Measurements from ENCODE around the gene CUX1. TPM values are rescaled to one million over a fixed set of nuclear protein-coding genes. Genes with fewer than 3 reads are reported as not detected.
A peak's percentile ranks its signal among the peaks of the same experiment; 100 is the strongest.
"Not testable (repeated sequence)": the region's sequence is repeated elsewhere in the genome, so short reads cannot be mapped to it uniquely, and the experiment has no call there.

Gene CUX1
- total RNA-seq, 1 donor from 2014 or later: 46.5 TPM

DNA sequence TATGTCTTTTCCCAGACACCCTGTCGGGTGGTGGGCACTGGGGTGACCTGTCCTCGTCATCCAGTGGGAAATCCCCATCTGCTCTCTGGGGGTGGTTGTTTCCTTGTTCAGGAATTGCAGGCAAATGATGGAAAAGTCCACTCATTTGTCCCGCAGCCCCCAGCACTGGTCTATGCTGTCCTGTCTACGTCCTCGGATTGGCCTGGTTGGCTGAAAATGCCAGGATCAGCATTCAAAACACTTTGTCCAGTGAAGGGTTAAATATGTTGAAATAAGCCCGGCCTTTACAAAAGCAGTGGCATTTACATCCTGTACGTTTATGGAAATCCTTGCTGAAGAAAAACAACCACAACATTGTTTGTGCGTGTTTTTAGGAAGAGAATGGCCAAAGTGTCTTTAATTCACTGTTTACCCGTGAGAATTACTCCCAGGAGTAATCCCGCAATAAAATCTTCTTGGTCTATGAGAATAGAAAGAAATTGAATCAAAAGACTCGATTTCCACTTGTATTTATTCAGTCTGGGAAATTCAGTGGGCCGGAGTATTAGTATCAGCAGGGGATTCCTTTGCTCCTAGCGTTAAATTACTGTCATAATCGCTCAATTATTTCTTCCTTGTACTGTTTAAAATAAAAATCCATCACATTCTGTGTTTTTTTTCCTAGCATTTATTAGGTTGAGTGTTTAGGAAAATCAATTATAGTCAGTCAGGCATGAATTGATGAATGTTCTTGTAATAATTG is 352.4 kb downstream of the CUX1 start:
- DNase-seq (ENCODE audit: low read depth): no peak

DNA sequence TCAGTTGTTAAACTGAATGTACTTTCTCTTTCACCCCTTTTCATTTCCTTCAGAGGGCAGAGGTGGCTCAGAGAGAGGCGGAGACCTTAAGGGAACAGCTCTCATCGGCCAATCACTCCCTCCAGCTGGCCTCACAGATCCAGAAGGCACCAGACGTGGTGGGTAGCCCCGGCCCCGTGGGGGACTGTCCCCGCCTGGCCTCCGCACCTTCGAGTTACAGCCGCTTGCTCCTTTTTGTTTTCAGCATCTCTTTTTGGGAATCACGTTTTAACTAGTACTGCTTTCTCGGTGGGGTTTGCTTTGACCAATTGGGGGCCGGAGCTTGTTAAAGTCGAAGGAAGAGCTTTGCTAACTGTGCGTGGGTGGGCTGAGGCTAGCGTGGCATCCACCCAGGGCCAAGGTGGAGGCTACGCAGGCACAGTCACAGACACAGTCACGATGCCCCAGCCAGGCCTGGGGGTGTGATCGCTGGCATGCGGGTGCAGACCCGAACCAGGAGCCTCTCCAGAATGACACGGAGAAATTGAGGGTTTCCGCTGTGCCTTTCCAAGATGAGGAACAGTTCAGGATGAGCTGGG is 353.1 kb downstream of the CUX1 start:
- no peak for DNase-seq (ENCODE audit: low read depth)

DNA sequence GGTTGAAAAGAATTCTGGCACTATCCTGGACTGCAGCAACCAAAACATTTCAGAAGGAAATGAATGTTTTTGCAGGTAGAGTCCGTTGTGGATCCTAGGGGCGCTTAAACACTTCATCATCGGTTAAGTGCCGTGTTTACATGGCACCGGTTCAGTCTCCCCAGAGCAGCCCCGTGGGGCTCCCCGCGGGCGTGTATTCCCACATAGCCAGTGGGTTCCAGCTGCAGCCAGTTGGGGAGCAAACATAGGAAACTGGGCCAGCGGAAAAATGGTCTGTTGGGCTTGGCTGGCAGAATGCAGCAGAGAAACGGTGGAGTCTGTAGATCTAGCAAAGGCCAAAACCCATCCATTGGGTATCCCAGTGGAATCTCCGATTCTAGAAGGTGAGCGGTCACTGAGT is 356.2 kb downstream of the CUX1 start:
- no peak for DNase-seq (ENCODE audit: low read depth)

DNA sequence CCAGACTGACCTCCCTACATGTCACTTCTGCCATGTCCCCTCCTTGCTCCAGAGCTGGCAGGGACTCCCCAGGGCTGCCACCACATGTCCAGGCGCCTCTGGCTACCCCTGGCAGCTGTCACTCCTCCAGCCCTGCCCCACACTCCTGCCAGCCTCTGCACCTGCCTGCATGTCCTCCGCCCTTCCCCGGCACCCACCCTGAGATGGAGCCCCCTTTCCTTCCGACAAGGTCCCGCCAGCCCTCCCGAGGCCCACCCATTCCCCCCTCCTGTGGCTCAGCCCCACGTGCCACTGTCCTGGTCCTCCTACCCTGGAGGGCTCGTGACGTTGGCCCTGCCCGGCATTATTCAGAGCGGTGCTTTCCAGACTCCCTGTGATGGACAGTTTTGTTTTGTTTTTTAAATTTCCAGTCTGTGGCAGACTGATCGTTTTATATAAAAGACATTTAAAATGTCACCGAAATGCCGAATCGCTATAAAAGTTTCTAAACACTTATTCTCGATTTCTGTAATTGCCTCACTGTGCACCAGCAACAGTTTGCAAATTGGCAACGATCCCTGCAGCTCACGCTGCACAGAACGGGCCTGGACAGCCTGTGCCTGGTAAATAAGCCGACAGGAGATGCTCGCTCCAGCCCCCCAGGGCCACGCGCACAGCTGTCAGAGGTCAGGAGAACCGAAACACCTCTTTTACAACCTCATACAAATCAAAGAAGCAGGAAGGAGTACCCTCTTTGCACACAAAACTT is 358.2 kb downstream of the CUX1 start:
- DNase-seq (ENCODE audit: low read depth): peak; percentile 31

DNA sequence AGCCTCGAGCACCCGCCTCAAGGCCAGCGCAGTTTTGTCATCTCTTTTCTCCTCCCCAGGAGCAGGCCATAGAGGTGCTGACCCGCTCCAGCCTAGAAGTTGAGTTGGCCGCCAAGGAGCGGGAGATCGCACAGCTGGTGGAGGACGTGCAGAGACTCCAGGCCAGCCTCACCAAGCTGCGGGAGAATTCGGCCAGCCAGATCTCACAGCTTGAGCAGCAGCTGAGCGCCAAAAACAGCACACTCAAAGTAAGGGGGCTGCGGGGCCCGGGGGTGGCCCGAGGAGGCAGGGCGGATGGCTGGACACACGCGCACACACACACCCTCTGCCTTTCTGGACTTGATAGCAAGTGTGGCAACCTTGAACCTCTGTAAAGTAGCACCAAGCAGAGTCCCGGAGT is 361.0 kb downstream of the CUX1 start:
- no peak for DNase-seq (ENCODE audit: low read depth)

DNA sequence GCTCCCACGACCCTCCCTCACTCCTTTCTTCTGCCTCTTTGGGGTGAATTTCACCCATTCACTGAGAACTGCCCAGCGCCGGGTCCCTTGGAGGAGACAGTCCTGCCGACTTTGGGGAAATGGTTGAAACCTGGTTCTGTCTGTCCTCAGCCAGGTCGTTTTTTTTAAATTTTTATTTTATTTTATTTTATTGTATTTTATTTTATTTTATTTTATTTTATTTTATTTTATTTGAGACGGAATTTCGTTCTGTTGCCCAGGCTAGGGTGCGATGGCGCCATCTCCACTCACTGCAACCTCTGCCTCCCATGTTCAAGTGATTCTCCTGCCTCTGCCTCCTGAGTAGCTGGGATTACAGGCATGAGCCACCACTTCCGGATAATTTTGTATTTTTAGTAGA is 363.3 kb downstream of the CUX1 start:
- DNase-seq (ENCODE audit: low read depth): no peak

DNA sequence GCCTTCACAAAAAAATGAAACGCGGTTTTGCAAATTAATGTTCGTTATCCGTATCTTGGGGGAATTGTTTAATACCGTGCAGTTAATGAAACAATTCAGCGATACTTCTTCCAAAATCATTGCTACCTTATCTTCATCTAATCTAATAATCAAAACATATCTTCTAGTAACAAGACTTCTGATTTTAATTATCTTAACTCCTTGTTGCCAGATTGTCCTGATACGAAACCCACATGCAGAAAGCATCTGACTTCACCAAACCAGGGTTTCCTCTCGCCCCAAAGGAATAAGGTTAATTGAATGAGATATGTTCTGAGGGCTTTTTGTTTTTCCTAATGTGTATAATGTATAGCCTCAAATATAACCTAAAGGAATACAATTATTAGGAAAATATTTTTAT is 364.1 kb downstream of the CUX1 start:
- DNase-seq (ENCODE audit: low read depth): no peak

DNA sequence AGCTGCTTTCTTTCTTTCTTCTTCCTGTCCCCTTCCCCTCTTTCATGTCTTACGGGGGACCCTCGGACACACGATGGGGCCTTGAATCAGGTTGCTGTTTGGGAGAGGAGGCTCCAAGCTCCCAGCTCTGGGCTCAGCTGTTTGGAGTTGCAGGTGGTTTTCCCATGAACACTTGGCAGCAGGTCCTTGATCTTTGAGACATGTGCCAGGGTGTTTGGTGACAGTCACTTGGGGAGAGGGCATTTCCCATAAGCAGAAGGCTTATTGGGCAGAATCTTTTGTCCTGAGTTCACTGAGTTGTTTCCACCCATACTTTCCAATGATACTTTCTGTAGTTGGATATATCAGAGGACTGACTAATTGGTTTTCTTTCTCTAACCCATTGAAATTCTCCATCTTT is 364.6 kb downstream of the CUX1 start:
- DNase-seq (ENCODE audit: low read depth): peak; percentile 59

DNA sequence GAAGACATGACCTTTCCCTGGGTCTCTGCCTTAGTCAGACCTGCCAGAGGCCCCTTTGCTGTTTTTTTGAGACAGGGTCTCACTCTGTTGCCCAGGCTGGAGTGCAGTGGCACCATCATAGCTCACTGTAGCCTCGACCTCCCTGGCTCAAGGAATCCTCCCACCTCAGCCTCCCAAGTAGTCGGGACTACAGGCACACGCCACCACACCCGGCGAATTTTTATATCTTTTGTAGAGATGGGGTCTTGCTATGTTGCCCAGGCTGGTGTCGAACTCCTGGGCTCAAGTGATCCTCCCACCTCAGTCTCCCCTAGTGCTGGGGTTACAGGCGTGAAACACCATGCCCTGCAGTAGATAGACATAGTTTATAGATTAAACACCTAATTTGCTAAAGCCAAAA is 366.4 kb downstream of the CUX1 start:
- not testable (repeated sequence) for DNase-seq (ENCODE audit: low read depth)

DNA sequence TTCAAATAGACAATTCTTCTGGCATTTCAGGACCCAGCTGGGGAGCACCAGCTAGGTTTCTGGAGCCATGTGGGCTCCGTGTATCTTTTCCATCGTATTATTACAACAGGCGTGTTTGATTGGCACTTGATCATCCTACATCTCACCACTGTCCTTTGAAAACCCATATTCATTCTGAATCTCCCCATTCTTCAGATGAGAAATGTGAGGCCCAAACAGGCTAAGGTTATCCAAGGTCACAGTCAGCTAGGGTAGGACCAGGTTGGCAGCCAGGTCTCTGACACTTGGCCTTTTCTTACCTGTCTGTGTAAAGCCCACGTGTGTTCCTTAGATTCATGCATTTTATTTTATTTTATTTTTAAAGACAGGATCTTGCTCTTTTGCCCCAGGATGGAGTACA is 366.9 kb downstream of the CUX1 start:
- DNase-seq (ENCODE audit: low read depth): no peak

DNA sequence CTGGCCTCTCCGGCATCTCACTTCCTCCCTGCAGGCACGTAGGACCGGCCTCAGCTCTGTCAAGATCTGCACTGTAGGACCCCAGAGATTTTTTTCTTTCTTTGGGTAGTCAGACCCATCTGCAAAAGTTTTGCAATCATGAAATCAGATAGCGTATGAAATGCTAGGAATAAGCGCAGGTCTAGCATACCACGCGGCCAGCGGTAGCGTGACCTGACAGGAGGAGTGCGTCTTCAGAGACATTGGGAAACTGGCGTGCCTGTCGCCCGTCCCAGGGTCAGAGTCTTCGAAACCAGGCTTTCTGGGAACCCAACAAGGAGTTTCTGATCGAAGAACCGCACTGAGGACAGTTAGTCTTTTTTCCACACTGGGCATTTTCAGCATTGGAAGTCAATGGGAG is 368.4 kb downstream of the CUX1 start:
- no peak for DNase-seq (ENCODE audit: low read depth)

DNA sequence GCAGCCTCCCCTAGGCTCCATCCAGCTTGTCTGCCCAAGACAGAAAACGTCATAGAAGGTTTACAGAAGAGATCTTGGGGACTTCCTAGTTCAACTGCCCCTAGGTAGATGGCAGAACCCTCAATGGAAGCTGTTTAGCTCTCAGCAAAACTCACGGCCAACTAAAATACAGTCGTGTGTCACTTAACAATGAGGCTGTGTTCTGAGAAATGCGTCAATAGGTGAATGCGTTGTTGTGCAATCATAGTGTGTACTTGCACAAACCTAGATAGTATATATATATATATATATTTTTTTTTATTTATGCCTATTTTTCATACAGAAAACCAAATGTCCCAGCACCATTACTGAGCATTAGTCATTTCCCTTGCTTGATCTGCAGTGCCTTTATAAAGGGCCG is 368.9 kb downstream of the CUX1 start:
- DNase-seq (ENCODE audit: low read depth): no peak

DNA sequence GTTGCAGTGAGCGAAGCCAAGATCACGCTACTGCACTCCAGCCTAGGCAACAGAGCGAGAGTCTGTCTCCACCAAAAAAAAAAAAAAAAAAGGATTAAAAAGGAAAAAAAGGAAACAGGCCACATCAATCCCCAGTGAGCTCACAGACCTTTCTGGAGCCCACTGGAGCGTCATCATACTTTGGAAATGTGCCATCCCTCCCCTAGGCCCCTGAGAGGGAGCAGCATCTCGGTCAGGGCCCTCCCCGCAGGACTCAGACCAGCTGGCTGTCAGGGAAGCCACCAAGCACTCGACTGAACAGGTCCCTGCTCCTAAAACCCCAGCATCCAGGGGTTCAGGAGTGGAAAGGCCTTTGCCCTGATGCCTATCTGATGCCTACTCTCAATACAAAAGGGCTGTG is 371.3 kb downstream of the CUX1 start:
- no peak for DNase-seq (ENCODE audit: low read depth)

DNA sequence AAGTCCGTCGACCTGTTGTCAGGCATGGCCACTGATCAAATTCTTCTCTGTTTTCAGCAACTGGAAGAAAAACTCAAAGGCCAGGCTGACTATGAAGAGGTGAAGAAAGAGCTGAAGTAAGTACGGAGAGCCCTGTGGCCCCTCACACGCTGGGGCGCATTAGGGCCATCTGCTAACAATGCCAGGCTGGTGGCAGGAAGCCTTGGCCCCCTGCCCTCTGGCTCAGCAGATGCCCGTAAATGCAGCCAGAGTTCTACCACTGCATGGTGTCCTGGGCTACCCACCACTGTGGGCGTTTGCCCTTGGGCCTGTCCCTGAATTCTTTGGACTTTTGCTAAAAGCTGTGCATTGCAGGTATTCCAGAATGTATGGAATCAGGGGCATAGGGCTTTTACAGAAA is 372.3 kb downstream of the CUX1 start:
- DNase-seq (ENCODE audit: low read depth): no peak

DNA sequence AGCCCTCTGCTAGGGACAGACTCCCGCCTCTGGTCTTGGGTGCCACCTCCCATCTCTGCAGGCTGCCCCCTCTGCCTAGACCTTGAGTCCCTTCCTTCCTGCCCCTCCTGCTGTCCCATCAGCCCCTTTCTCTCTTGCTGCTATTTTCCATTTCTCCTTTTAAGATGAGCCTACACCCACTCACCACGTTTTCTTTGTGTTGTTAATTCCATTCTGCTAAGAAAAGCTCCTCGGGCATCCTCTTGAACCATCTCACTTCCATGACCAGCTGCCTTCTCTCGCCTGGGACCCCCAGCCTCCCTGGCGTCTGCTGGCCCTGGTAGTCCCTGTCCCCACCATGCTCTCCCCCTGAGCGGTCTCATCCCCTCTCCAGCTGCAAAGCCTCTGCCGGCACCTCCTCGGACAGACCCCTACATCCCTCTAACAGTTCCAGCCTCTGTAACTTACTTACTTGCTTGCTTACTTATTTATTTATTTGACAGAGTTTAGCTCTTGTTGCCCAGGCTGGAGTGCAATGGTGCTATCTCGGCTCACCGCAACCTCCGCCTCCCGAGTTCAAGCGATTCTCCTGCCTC is 373.4 kb downstream of the CUX1 start:
- DNase-seq (ENCODE audit: low read depth): no peak

DNA sequence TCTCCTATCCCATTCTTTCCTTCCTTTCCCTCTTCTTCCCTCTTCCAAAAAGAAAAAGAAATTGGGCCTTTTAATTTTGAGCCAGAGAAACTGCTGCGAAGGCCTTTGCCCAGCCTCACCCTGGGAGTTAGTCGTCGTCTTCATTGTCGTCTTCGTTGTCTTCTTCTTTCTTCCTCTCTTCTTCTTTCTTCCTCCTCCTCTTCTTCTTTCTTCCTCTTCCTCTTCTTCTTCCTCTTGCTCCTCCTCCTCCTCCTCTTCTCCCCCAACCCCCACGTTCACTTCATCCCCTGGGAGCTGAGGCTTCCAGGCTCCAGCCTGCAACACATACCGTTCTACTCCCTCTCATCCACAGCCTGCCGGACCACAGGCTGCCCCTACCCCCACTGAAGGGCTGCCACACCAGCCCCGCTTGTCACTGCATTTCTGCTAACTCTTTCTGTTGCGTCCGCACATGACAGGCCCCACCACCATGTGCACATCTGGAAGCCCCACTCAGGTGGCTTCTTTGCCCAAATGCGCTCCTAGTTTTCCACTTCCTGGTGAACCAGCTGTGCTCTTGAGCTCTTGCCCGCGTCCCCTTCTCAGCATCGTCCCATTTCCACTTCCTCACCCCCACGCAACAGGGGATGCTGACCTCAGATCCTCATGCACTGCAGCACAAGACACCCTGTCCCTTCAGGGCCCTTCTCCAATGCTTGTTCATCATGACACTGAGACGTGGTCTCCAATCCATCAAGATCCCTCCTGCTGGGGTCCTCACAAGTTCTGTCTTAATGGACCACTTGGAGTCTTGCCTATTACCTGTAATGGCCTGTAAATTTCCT is 374.3 kb downstream of the CUX1 start:
- DNase-seq (ENCODE audit: low read depth): no peak

DNA sequence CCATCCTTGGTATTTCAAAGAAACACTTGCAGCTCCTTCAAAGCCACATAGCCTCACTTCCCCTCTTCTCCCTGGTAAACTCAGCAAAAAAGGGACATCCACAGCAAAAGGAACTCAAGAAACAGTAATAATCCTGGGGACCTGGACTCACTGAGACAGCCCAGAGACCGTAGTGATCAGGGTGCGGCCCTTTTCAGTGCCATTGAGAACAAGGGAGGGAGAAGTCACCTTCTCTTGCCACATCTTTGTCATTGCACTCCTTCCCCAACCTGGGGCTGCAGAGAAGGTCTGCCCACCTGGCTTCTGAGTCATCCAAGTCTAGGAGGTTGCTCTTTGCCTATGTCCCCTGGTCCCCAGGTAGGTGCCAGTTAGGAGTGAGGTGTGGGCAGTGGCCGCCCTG is 375.4 kb downstream of the CUX1 start:
- DNase-seq (ENCODE audit: low read depth): no peak

DNA sequence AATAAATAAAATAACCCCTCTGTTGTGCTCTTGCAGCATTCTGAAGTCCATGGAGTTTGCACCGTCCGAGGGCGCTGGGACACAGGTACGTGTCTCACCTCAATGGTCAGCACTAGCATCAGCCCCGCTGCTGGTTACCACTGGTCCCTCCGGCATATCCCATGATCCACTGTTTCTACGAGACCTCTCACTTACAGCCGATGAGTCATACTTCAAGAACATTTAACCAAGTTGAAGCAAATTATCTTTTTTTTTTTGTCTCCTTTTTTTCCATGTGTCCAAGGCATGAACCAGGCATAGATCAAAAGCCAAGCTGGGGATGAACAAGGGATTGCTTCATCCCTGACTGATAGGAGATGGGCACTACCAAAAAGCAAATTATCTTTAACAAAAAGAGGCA is 376.4 kb downstream of the CUX1 start:
- no peak for DNase-seq (ENCODE audit: low read depth)

DNA sequence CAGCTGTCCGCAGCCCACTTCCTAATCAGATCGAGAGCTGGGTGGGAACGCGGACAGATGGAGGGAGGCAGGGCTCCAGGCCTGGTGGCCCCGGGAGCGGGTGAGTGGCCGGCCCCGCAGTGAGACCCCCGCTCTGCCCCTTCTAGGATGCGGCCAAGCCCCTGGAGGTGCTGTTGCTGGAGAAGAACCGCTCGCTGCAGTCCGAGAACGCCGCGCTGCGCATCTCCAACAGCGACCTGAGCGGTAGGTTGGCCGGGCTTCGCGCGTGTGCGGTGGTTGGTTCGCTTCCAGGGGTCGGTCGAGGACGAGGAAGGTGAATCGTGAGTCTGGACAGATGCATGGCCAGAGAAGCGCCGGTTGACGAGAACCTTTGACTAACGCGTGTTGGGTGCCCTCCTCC is 377.9 kb downstream of the CUX1 start:
- no peak for DNase-seq (ENCODE audit: low read depth)

DNA sequence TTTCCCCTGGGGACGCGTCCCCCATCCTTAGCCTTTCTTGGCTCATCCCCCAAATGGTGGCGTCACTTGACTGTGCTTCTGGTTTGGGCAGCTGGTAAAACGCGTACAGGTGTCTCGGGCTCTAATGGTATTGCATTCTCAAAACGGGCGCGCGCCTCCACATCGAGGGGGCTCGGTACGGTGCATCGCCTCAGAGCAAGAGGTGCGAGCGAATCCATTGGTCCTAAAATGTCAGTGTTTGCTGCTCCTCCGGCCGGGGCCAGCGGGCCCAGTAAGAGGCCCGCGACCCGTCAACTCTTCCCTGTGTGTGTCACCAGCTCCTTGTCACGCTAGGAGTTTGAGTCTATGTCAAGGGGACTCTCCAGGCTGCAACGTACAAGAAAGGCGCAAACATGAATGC is 378.6 kb downstream of the CUX1 start:
- DNase-seq (ENCODE audit: low read depth): no peak

DNA sequence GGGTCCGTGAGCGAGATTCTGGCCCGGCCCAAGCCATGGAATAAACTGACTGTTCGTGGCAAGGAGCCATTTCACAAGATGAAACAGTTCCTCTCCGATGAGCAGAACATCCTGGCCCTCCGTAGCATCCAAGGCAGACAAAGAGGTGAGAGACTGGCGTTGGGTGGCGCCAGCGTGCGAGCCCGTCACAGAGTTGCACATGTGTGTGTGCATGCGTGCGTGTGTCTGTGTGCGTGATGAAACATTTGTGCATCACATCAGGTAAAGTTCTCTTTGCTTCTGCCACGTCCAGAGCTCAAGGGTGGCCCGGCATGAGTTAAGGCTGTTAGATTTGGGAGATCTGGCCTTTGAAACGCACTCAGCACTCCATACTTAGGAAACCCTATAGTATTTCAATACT is 379.7 kb downstream of the CUX1 start:
- no peak for DNase-seq (ENCODE audit: low read depth)

All from myocyte (in vitro differentiated cells).